Activated CD8-positive, alpha-beta memory T cell treated with anti-CD3 and anti-CD28 coated beads, Interleukin-2, amount 50 U/mL, for 1 hour (primary cell): ENCODE measurements around the gene NRP2.

Experiments
- DNase-seq: peaks from one replicate; pipeline ENCODE4 v3.0.0-alpha.2; 2020; ENCODE audit errors: extremely low read depth

NRP2 gene

DNA sequence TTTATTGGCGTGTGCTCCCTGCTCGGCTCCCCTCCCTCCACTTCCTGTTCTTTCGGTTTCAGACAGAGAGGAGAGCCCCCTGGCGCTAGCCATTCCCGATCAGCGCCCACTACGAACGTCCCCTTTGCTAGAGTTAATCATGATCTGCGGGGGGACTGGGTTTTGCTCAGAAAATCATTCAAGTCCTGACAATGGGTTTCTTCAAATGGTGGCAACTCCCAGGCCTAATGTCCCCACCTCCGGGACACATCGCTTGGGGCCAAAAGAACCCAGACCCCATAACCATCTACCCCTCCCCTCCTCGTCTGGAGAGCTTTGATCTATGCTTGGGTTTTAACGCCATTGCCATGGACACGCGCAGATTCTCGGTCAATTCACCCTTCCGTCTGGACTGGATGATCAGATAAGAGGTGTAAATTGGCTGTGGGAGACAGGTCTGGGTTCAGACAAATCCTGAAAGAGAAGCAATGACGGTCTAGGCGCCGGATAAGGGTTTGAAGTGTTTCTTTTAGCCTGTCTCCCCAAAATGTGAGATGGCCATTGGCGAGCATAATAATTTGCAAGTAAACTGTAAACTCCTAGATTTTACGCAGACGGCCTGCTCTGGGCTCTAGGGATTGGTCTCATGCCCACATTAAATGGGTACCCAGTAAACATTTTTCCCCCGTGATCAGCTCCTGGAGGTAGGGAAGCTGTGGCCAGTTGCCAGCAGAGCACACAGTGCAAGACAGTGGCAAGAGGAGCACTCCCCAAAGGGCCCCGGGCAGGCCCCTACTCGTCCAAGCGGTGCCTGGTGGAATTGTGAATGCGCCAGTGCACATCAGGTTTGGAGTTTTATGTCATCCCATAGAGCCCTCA, 4.7 kb downstream of the NRP2 start:
- no peak for DNase-seq

DNA sequence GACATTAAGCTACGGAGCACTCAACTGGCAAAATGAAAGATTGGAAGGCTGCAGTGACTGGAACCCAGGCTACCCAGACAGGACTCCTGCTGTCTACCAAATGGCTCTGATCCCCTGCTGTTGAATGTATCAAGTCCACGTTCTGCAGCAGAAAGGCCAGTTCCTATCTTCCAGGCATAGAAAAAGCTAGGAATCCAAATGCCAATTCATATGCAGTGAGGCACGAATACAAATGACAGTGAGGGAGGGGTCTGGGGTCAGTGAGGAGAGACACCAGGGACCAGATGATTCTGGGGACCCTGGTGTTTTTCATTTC, 5.3 kb downstream of the NRP2 start:
- no peak for DNase-seq

DNA sequence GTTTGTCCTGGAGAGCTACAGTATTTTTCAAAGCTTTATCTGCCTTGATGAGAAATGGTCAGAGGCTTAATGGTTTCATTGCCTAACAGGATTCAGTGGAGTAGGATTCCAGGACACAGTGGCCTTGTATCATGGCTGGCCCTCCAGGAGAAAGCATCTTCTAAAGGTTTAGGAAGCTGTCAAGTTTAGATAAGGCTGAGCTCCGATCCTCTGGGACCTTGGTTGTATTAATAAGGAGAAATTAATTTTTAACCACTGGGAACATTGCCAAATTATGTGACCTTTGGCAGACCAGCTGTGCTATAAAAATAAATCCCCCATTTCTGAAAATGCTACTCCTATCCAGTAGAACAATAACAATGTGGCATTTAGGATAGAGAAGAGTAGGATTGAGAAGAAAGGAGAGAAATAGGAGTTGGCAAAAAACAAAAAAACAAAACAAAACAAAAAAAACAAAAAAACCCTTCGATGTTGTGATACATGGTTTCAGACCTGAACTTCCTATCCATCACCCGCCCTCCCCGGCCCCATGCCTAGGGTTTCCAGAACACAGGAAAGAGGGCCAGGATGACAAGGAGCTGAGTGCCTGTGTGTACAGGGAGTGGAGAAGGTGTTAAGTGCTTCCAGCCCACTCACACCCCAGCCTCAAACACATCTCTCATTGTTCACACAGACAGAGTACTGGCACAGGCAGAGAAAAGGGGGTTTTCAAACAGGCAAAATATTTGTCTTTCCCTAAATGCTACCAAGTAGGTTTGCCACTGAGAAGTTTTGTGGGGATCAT, 6.3 kb downstream of the NRP2 start:
- no peak for DNase-seq

DNA sequence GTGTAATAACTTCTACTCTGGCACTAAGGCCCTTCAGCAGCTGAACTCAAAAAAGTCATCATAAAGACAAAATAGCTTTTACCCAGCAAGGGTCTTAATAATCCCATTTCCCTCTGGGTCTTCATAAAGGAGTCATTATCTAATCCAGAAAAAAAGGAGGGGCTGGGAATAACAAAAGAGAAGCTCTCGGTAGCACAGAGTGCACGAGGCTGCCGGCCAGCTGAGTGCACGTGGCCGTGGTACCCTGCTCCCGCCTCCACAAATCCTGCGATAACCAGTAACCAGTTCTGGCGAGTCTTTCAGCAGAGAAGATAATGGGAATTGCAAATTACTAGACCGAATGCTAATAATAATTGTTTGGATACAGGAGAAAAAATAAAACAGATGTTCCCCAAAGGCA, 7.5 kb downstream of the NRP2 start:
- no peak for DNase-seq

DNA sequence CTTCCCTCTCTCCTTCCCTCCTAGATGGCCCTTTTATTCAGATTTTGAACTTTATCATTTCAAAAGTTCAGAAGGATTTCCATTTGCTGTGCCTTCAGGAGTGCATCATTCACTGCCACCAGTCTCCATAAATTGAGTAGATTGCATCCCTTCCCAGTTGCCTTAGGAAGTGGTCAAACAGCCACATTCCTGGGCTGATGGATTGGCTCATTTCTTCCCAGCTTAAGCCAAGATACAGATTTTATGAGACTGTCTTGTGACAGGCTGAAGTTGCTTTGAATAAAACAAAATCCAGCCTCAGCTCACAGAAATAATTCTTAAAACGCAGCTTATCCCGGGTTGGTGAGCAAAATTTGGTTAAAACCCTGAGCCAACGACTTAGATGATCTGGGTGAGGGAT, 9.8 kb downstream of the NRP2 start:
- DNase-seq = no peak

DNA sequence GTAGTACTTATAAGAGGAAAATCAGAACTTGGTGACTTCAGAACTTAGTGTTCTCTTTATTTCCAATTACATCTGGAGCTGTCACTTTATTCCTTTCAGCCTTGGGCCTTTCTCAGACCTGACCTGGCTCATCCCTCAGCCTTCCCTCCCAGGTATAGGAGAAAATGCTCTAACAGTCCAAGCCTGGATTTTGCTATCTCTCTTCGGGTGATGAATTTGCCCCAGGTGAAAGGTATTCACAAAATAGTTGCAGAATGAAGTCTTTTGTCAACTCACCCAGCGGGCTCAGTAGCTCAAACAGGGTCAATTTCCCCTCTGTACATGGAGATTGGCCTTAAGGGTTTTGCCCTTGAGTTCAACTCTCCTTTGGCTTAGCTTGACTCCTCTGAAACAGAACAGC, 12.0 kb downstream of the NRP2 start:
- no peak for DNase-seq

DNA sequence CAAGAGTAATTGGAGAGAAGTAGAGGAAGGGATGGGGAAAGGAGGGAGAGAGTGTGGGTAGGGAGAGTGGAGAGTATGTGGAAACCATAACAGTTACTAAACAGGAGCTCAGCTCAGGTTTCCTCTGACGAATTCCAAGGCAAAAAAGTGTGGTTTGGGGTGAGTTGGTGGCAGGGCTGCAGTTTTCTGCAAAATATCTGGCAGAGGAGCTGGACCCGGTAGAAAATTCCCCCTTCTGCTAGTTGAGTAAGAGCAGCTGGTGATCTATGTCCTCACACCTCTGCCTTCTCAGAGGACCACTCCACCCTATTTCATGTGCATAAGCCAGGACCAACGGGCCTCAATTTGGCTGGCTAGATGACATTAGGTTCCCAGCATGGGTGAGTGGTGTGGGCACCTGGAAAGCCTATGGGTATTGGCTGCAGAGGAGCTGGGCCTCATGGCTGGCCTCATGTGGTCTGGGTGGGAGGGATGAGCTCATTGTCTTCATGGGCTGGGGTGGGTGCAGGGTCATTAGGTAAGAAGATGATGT, 13.2 kb downstream of the NRP2 start:
- no peak for DNase-seq

DNA sequence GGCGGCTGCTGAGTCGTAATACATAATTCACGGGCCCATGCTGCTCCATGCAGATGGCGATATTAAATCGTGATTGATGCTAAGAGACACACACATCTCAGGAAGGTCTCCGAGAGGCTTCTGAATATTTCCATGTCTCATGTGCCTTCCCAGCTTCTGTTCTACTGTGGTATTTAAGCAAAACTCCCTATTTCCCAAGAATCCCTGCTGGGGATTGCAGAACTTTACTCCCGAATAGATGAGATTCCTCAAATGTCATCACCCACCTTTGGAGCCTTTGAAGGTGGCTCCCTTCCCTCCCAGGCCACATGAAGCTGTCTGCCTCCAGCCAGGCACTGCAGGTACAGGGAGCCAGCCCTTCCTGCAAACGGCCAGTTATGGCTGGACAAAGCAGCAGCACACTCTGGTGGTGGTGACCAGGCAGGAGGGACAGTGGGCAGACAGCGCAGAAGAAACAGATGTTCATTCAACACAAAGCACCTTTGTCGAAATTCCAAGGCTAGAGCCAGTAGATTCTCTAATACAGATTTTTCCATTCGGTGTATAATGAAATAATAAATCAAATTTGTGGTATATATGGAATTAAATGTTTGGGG, 14.1 kb downstream of the NRP2 start:
- no peak for DNase-seq

DNA sequence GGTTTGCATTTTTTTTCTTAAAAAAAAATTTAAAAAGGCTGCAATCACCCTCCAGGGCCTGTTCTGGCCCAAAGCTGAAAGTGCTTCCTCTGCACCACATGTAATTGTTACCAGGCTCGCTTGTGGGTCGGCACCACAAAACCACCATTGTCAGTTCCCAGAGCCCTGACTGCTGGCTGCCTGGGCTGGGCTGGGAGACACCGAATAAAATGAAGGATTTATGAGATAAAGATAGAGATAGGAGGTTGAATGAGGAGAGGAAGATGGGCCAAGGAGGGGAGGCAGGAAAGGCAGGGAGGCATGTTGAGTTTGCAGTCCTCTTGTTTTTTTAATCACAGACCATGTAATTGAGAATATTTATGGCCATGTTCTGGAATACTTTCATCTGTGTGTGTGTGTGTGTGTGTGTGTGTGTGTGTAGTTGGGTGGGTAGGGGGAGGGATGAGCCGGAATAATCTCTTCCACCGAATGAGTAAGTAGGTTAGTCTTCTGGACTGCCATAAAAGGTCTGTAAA, 14.7 kb downstream of the NRP2 start:
- no peak for DNase-seq

DNA sequence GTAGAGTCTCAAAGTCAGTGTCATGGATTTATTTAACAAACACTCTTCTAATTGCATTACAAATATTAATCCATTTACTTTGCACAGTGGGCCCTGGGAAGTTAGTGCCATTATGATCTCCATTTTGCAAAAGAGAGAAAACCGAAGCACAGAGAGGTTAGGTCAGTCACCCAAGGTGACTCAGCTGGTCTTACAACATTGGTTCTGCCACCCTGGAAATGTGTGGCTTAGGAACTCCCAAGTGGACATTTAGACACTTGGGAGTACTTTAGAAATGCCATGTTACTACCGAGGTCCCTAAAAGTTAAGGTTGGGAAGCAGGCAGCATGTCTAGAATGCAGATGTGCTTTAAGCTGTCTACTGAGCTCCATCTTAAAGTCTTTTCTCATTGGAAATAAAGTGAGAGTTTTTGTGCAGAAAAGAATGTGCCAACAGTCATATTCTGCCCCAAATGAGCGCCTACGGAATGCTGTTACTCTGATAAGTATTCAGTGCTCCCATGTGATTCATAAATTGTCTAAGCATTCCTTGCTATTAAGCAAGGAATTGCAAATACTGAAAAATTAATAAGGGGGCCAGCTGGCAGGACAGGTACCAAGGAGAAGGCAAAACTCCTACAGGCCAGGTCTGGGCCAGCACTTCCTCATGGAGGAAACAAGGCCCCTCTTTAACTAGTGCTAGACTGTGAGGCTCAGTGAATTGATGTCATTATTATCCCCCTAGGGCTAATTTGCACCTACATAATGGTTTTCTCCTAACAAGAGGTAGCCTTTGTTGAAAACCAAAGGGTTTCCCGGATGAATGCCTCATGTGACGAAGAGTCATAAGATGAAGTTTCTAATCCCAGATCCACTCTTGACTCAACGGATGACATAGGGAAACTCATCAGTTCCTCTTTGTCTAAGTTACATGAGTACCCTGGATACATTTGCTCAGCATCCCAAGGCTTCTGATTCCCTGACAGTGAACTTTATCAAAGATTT, 16.3 kb downstream of the NRP2 start:
- no peak for DNase-seq

DNA sequence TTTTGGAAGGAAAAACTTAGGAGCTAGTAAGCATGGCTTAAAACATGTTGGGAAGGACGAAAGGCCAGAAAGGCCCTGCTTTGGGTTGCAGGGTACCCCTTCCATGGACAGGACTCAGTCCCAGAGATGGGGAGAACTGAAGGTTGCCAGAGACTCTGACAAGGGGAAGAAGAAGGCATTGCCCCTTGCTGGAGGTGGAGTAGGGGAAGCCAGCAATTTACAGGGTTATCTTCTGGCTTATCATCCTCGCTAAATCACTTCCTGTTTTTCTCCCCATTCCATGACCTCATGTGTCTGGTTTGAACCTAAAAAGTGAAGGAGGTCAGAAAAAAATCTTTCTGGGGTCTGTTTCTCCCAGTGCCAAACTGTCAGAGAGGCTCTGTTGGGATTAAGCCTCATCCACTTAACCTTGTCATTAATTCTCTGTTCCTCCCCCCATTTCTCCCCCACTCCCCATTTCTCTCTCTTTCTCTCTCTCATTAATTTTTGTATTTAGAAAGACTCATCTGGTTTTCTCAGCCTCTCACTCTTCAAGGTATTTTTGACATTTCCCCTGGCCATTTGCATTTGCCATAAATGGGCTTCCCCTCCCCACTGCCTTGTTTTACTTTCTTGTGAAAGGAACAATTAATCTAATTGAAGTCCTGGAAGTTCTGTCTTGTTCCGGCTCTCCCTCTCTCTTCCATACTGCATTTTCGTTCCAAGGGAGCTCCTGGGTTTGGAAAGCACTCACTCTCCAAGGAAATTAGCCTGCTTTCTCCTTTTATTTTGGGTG, 17.4 kb downstream of the NRP2 start:
- no peak for DNase-seq

DNA sequence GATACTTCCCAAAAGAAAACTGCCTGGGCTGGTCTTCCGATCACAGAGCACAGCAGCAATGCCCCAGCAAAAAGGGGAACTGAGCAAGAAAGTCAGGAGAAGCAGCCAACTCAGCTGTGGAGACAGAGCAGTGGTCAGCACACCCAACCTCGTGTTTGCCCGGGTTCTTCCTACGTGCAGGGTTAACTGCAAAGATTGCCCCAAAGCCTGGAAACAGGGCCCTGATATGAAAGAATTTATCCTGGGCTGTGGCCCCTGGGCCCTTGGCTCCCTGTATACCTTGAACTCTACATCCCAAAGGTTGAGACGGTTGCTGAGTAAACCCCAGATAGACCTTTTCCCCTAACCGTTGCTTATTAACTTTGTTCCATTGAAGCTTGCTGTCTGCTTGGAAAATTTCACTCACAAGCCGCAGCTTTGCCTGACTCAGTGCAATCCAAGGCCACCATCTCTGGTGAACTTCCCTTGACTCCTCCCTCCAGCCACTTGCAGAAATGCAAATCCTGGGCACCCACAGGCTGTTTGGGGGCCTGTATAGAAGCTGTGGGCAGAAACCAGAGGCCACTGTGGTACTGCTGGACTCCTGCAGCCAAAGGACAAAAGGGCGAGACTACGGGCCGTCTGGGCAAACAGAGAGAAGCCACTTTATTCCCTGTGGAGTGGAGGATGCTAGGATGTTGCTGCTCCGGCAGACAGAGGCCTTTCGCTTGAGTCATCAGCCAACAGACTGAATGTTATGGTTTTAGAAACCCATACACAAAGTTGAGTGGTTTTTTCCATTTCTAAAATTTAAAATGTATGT, 18.2 kb downstream of the NRP2 start:
- DNase-seq = no peak

DNA sequence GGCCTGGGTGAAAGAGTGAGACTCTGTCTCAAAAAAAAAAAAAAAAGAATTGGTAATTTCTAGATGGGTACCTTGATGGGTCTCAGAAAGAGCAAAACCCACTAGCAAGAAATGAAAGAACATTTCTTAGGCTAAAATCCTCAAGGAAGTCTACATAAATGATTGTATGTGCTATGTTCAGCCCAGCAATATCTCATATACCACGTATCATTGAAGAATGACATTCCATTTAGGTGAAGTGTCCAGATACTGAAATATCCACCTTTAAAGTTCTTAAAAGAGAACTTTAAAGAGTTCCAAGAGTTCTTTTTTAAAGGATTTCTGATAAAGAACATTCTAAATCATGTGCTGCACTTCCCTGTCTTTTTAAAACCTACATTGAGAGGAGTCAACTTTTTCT, 19.2 kb downstream of the NRP2 start:
- no peak for DNase-seq

DNA sequence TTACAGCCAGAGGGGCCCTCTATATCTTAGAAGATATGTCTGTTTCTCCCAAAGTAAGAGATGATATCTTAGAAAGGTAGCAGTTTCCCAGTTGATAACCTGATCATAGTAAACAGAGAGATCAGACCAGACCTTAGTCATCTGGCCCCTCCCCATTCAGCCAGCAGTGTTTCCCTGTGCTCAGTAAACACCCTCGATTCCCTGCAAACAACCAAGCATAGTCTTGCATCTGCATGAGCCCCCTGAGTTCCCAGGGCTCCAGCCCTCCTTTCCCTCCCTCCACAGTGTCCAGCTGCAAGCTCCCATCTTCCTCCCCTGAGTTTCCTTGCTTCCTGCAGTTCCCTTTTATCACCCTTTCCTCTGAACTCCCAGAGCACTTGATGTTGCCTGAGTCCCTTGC, 20.3 kb downstream of the NRP2 start:
- no peak for DNase-seq

DNA sequence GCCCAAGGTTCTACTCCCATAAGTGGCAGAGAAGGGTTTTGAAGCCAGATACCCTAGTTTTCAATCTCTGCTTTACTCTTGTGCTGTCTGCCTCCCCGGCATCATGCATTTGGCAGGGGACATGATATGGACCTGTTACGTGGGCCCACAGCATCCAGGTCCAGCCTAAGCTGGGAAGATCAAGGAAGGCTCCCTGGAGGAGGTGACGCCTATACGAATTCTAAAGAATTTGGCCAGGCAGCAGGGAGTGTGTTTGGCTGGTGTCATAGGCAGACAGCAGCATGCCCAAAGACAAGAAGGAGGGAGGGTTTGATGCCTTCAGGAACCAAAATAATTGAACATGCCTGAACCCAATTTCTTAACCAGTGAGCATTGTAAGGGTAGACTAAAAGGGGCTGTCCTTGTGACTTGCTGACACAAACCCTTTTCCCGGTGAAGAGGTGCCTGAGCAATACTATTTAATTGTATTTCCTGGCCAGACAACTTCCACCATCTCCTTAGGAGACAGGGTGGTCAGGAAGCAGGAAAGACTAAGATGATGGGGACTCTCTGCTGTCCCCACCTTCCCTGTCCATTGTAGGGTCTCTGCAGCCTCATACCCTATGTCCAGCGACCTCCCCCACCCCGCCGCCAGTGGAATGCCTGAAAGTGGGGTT, 21.3 kb downstream of the NRP2 start:
- DNase-seq = no peak

DNA sequence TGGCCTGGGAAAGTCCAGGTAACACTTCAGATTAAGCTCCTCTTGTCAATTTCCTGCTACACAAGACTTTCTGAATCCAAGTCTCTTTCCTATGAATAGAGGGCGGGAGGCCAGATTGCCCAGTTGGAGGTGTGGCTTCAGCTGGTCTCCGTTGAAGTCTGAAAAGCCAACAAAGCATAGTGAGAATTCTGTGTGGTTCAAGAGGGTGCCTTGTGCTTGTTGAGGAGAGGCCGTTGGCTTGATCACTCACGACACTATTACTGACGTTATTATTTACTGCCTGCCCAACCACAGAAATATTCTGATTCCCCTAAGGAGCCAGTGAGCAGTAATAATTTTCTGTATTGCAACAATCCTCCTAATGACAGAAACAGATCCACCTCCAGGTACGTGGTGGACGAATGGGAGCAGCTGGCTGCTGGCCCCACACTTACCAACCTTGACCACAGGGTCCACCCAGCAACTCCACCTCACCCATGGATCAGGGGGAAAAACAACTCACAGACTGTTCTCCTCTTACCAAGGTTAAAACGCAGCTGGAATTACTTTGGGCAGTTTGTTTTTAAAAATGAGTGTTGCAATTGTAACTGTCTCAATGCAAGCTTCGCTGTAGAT, 21.9 kb downstream of the NRP2 start:
- DNase-seq = no peak

DNA sequence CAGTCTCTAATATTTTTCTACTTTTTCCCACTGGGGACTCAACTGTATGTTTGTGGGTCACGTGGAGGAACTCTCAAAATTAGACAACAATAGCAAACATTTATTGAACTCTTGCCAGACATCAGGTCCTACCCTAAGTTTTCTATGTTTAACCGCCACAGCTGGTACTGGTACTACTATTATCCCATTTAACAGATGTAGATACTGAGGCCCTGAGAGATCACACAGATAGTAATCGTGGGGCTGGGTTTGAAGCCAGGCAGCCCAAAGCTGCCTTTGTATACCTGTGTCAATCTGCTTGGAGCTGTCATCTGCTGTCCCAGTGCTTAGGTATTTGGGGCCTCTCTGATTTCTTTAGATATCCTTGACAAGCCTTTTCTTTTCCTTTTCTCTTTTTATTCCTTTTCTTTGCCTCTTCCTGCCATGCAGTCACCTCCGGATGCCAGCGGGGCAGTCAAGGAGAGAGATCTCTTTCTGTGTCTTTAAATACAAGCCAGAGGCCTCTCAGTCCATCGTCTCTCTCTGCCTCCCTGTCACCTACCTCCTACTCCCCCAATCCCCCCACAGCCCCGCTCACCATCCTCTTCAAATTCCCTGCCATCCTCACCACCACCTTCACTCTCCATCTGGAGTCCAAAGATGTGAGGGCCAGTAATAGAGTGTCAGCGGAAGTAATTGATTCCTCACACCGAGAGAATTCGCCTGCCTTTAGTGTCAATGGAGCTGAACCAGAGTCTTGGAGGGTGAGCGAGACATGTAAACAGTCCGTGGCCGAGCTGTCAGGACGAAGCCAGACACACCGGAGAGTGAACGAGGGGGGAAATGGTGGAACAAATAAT, 23.4 kb downstream of the NRP2 start:
- no peak for DNase-seq
